GM19043 (cell line): ENCODE measurements around the gene S100A8.
"Not testable (repeated sequence)": the region's sequence is repeated elsewhere in the genome, so short reads cannot be mapped to it uniquely, and the experiment has no call there.

Experiments
- ATAC-seq: cut with Tn5 transposase; IDR thresholded peaks from one replicate; pipeline ENCODE4 v1.9.1; 2021; ENCODE audit warnings: low read depth; ENCODE audit not compliant: unreplicated experiment

The S100A8 gene

DNA sequence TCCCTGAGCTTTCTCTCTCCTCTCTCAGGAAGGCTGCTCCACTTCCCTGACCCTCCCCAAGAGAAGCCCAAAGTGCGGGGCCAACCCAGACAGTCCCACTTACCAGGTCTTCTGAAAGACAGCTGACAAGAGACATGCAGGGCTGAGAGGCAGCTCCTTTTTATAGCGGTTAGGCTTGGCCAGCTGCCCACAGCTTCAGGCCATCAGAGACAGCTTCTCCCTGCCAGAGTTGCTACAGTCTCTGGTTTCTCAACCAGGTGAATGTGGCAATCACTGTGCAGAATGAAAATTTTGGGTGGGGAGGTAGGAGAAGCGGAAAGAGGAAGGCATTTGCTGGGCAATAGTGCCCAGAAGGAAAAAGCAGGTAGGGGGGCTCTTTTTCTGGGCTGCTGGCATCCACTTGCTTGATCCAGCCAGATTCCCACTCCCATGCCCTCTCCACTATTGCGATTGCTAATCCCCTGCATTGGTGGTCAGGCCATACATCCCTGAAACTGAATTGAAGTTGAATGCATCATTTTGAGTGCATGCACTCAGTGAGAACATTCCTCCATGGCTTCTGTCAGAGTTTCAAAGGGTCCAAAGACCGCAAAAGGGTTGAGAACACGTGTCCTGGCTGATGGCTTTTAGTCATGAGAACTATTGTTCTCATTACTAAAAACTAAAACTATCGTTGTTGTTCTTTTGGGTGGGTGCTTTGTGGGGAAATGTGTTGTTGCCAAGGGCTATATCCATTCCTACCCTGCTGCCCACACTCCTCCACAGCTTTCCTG is at the start of gene S100A8:
TSS of gene S100A8 (minus strand) at position 136 of the 773 bp plus-strand sequence. CDS start 538 bp downstream, outside the sequence.
- no peak for ATAC-seq

DNA sequence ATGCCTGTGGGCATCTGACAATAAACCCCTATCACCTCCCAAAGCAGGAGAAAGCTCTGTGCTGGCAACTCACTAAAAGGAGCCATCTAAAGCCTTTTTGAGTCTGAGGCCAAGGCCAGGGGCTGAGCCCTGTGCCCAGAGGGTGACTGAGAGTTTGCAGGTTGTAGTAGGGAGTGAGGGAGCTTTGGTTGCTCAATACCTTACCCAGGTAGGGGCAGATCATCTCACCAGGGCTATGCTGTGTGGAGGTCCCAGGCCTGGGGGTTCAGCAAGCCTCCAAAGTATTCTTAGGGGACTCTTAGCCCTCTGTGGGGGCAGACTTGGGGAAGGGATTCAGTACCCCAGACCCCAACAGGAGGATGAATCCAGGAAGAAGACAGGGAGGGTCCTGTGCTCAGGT is 48.4 kb upstream of the S100A8 start:
- no peak for ATAC-seq

GRCh38 chr1:153438599-153438998 is 47.7 kb upstream of the S100A8 start:
- no peak for ATAC-seq

GRCh38 chr1:153437236-153437635 is 46.4 kb upstream of the S100A8 start:
- no peak for ATAC-seq

DNA sequence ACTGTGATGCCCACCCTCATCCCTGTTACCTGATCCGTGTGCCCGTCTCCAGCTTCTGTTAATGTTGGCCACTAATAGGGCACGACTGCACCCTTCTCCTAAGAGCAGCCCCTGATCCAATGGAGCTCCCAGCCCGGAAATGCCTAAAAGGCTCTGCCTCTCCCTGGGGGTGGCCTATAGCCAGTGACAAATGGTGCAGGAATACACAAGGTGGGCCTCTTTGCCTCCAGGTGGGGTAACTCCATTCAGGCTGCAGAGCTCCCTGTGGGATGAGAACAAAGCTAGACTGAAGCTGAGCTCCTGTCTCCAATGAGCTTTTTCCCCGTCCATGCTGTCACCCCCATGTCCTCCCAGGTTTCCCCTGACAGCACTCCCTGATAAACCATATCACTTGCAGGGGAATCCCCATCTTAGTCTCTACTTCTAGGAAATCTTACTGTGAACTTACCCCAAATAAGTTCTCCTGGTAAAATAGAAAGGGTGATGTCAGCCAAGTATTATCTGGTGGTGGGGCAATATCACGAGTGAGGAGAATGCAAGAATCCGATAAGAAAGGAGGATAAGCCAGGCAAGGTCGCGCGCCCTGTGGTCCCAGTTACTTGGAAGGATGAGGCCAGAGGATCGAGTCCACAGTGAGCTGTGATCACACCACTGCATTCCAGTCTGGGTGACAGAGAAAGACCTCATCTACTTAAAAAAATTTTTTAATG is 44.0 kb upstream of the S100A8 start:
- ATAC-seq, result no peak

- ATAC-seq, result no peak
These were observed 42.2 kb upstream of the S100A8 start for GRCh38 chr1:153432874-153433681.

DNA sequence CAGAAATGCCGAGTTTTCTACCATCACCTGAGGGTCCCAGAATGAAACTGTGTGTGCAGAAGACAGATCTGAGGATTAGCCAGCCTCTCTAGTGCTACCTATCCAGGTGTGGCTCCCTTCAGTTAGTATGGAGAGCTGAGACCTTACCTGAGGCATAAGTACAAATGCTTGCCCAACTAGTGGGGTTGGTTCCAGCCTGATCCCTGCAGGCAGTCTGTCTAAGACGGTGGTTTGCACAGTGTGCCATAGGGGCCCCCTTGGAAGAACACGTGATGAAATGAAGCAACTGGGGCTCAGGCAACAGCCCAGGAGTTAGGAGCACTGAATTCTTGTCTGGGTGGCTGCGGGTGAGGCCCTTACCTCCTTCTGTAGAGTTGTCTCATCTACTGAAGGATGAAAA is 41.1 kb upstream of the S100A8 start:
- ATAC-seq, result no peak

- no peak for ATAC-seq
These were observed 40.6 kb upstream of the S100A8 start for GRCh38 chr1:153431427-153431826.

DNA sequence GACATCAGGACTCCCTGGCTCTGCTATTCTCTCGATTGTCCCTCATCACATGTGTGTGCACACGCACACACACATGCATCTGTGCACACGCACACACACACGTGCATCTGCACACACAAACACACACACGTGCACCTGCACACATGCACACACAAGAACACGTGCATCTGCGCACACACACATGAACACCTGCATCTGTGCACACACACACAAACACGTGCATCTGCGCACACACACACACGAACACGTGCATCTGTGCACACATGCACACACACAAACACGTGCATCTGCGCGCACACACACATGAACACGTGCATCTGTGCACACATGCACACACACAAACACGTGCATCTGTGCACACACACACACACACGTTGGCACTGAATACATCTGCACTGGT is 40.1 kb upstream of the S100A8 start:
- ATAC-seq, result no peak

GRCh38 chr1:153430561-153430960 is 39.7 kb upstream of the S100A8 start:
- ATAC-seq, result no peak

- ATAC-seq, result no peak
These were observed 39.3 kb upstream of the S100A8 start for GRCh38 chr1:153430166-153430553.

DNA sequence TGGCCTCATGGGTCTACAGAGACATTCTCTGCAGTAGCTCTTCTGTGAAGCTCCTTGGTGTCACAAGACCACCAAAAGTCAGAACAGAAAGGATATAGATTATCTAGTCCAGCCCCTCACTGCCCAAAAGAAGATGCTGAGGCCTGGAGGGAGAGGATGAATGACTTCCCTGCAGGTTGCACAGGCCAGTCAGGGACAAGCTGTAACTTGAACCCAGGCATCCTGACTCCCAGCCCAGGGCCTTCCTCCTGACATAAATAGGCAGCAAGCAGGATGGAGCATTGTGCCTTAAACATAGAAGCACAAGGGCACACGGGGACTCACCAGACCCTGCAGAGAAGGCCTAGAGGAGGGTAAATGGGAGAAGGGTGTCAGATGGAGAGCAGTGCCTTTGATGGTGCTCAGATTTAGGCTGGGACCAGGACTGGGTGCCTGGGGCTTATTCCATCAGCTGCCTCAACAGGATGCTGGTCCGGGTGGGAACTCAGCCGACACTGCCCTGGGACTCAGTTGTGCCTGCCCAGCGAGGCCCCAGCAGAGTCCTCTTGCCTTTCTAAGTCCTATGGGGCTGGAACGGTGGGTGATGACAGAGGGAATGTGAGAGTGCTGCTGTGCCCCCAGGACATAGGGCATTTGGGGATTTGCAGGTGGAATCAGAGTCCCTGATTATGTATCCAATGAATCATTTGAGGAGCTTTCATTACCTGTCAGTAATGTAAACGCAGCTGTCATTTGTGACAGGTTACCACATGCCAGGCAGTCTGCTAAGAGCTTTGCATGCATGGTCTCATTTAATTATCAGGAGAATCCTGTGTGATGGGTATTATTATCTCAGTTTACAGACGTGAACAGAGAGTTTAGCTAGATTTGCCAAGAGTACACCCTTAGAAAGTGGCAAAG is 38.6 kb upstream of the S100A8 start:
- no peak for ATAC-seq

GRCh38 chr1:153428791-153429190 is 37.9 kb upstream of the S100A8 start:
- ATAC-seq, result no peak

DNA sequence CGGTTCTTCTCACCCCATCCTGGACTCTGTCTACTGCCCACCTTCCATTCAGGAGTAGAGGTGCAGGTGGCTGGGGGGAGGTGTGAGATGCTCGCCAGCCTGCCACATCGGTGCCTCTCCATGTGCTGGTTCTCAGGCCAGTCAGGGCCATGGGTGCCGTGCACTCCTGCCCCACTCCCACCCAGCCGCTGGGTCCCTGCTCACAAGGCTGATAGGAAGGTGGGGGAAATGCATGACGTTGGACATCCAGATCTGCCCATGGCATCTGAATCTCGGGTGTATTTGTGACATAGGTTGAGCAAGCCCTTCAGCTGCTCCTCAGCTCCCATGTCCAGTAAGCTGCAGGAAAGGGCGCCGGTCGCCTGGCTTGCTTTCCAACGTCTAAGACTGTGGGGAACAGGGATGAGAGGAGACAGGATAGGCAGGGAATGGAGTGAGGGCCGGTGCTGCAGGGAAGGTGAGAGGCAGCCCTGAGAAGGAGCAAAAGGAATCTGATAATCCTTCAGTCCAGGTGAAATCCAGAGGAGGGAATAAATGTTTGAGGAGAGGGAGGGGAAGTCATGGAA is 37.3 kb upstream of the S100A8 start:
- no peak for ATAC-seq

- ATAC-seq, result no peak
These were observed 35.9 kb upstream of the S100A8 start for GRCh38 chr1:153426809-153427208.

DNA sequence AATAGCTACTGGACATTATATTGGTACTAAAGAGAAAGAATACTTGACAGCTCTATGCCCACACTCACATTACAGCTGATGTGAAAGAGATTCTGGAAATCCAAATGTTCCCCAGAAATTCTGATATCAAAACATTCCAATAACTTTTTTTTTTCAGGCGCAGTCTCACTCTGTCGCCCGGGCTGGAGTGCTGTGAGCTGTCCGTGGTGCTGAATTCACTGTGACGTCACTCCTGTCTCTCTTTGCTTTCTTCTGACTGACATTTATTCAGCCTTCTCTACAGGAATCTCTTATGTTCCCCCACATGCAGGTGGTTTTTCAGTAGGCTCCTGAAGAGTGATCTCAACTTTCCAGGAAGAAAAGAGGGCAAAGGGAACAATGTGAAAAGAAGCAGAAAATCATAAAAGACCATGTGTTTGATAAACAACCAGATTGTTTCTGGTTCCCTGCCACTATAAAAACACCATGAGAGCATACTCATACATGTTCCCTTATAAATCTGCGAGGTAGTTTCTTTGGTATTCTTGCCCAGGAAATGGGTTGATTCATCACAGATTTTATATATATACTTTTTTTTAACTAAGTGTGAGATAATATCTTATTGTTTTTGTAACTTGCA is 31.7 kb upstream of the S100A8 start:
- ATAC-seq, result no peak

DNA sequence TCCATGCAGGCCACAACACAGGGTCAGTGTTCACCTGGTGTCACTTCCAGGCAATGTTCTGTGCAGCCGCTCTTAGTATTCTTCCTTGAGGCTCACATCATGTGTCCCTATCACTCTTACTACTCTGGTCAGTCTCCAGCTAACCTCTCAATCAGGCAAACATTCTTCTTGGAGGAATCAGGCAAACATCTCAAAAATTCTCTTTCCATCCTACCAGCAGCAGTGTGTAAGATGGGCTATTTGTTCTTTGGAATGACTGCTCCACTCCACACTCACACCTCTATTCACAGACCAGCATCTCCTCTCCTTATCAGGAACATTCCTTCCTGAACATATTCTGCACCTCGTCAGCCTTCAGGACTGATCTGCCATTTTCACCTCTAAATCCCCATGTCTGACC is 29.4 kb upstream of the S100A8 start:
- ATAC-seq, result no peak

- ATAC-seq, result not testable (repeated sequence)
These were observed 28.5 kb upstream of the S100A8 start for GRCh38 chr1:153419436-153419793.

GRCh38 chr1:153418758-153419435 is 28.0 kb upstream of the S100A8 start:
- not testable (repeated sequence) for ATAC-seq
